BJ (cell line): ENCODE data around the gene ZNF592. TPM values are rescaled to one million over a fixed set of nuclear protein-coding genes. Genes with fewer than 3 reads are reported as not detected.

Experiments
- CTCF ChIA-PET: fragments of 350-600 bp; formaldehyde crosslinking; extraction: SDS; loops from one replicate; lab custom pipeline; 2021; ENCODE audit warnings: antibody characterized with exemption, inconsistent platforms; lab: Yijun Ruan, JAX
- POLR2A ChIA-PET: fragments of 300-600 bp; sonication (Branson Sonifier 250); formaldehyde crosslinking; extraction: SDS; loops from one replicate; lab custom pipeline; 2021; ENCODE audit warnings: antibody characterized with exemption; lab: Charles Lee
- DNase-seq: peaks from one replicate; pipeline ENCODE4 v3.0.0-alpha.2; 2011; ENCODE audit warnings: low read depth
- H3K27me3 ChIP-seq: 2 replicates; pipeline ENCODE4 v1.6.0; 2011; ENCODE audit warnings: low read length; ENCODE audit not compliant: control insufficient read depth, insufficient read depth
- H3K36me3 ChIP-seq: 2 replicates; pipeline ENCODE4 v1.5.1; 2011; ENCODE audit warnings: low read length; ENCODE audit not compliant: control insufficient read depth, insufficient read depth
- H3K4me3 ChIP-seq: 2 replicates; pipeline ENCODE4 v1.5.1; 2011; ENCODE audit warnings: low read depth, mild to moderate bottlenecking, control low read depth, low read length
- polyA plus RNA-seq: library from polyadenylated mRNA; depleted of rRNA; stranded (reverse); fragments of >200 nt; gene quantifications from 2 replicates; pipeline ENCODE4 v1.2.3, GENCODE V29; 2011
- TF ChIP-seq, protein P1 (sequence below): IDR thresholded peaks from 2 replicates; pipeline ENCODE4 v1.5.1; 2011; ENCODE audit warnings: low read depth, mild to moderate bottlenecking, control low read depth, inconsistent platforms, low read length, moderate library complexity; ENCODE audit not compliant: insufficient read depth

ZNF592 gene
- polyA plus RNA-seq, 1 experiment = 11.0 TPM

DNA sequence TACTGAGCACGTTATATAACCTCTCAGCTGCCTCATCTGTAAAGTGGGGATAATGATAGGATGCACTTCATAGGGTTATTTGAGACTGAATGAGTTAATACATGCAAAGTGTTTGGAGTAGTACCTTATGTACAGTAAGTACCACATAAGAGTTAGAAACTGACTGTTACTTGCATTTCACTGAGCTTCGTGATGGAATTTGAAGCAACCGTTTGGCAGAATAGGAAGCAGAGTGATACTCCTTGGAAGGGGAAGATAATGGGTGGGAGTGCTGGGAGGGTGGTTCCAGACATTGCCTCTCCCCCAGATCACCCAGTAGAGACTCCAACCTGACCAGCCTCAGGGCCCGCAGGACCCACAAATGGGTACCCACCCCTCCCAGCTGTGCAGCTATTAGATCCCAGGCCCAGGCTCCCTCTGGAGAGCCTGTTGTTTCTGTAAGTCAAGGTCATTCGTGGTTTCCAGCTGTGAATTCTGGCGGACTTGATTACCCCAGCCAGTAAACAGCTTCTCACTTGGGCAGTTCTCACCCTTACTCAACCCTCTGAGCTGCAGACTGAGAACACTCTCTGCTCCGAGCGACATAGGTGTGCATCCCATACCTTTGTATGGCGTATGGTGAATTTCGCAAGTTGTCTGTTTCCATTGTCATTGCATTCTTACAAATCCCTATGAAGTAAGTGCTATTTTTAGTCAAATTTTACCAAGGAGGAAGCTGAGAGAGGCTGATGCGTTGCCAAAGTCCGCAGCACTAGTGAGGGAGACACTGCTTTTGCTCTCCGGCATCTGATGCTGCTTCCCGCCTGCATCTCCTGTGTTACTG, 79.9 kb downstream of the ZNF592 start:
- no peak overlapping the region for H3K4me3 ChIP-seq
- TF ChIP-seq, protein P1, sequence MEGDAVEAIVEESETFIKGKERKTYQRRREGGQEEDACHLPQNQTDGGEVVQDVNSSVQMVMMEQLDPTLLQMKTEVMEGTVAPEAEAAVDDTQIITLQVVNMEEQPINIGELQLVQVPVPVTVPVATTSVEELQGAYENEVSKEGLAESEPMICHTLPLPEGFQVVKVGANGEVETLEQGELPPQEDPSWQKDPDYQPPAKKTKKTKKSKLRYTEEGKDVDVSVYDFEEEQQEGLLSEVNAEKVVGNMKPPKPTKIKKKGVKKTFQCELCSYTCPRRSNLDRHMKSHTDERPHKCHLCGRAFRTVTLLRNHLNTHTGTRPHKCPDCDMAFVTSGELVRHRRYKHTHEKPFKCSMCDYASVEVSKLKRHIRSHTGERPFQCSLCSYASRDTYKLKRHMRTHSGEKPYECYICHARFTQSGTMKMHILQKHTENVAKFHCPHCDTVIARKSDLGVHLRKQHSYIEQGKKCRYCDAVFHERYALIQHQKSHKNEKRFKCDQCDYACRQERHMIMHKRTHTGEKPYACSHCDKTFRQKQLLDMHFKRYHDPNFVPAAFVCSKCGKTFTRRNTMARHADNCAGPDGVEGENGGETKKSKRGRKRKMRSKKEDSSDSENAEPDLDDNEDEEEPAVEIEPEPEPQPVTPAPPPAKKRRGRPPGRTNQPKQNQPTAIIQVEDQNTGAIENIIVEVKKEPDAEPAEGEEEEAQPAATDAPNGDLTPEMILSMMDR = no peak
- H3K27me3 ChIP-seq = peaks cover 5% of the 10 kb centered on the region
- CTCF ChIA-PET = interaction anchor here (0.6 to 1.2 kb wide), 6 partner anchors 11 to 240 kb away, joined by 3 to 4 read pairs (median 3); partner anchors contain the start of gene ALPK3
- H3K36me3 ChIP-seq = no peaks in the 10 kb centered on the region
- DNase-seq = no peak
- POLR2A ChIA-PET = interaction anchor here (0.6 kb wide), 1 partner anchor 24 kb away, joined by 3 read pairs; no protein-coding TSS in a partner anchor

DNA sequence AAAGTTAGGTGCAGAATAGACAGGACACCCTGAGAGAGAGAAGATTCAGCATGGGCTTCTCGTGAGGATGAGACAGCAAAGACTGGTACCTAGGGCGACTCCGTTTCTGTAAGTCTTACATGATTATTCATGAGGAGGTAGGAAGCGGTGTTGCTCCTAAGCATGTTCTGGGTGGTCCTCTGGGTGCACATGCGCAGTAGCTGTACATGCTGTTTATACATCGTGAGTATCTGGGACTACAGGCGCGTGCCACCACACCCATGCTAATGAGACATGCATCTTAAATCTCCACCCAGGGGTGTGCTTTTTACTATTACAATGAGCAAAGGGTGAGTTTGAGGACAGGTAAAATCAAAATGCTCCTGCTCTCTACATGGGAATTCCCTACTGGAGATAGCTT, 81.0 kb downstream of the ZNF592 start:
- TF ChIP-seq, protein P1 = no peak
- H3K4me3 ChIP-seq = no peak overlapping the region
- H3K27me3 ChIP-seq = peaks cover 5% of the 10 kb centered on the region
- ChIA-PET POLR2A (no interaction called here), CTCF (interaction anchor here (0.6 to 1.2 kb wide), 3 partner anchors 13 to 99 kb away, joined by 3 to 4 read pairs (median 3); partner anchors contain the start of gene ALPK3)
- DNase-seq = no peak
- H3K36me3 ChIP-seq = no peaks in the 10 kb centered on the region

DNA sequence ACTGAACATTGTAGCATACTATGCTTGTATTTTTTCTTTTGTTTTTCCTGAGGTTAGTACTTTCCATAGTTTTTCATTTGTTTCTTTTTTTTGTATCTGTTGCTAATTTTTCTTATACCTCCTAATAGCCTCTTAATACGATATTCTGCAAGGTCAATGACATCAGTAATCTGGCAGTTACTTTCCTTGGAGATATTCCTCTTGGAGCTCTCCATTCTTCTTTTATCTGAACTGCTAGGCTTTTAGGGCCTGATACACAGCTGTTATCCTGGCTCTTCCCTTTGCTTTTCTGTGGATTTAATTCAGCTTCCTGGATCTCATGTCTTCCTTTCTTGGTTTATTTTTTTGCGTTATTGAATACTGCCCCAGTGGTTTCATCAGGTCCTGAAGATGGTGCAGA, 81.6 kb downstream of the ZNF592 start:
- Histone ChIP-seq H3K36me3 (no peaks in the 10 kb centered on the region), H3K27me3 (peaks cover 8% of the 10 kb centered on the region), H3K4me3 (no peak overlapping the region)
- DNase-seq = no peak
- CTCF ChIA-PET = no interaction called here
- TF ChIP-seq, protein P1 = no peak
- POLR2A ChIA-PET = no interaction called here

DNA sequence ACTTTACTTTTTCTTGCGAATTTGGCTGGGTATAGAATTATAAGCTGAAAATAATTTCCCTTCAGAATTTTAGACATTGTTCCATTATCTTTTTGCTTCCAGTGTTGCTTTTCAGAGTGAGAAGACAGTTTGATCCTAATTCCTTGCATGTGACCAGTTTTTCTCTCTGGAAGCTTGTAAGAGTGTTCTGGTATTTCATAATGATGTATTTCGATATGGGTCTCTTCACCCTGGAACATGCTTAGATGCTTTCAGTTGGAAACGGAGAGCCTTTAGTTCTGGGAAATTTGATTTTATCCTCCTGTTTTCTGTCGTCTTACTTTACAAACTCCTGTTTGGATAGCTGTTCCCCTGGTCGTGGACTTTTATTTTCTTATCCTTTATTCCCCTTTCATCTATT, 82.6 kb downstream of the ZNF592 start:
- Histone ChIP-seq H3K27me3 (peaks cover 6% of the 10 kb centered on the region), H3K4me3 (no peak overlapping the region), H3K36me3 (no peaks in the 10 kb centered on the region)
- ChIA-PET CTCF (interaction anchor here (1.1 to 2.0 kb wide), 3 partner anchors 9 to 115 kb away, joined by 3 to 5 read pairs (median 4); partner anchors contain the start of gene SEC11A), POLR2A (no interaction called here)
- TF ChIP-seq, protein P1 = no peak
- DNase-seq = no peak

DNA sequence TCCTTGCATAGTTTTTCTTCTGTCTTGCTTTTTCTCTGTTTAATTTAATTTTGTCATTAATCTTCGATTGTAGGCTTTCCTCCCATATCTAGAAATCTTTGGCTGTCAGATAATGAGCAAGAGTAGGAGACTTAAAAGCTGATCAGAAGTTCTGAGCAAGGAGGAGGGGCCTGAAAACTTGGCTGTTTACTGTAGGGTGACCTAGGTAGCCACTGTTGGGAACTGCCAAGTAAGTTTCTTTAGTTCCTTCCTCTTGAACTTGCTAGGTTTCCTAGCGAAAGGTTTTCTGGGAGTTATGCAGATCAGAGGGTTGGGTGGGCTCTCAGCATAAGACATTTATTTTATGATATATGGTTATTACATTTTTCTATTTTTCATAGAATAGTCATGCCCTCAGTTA, 83.2 kb downstream of the ZNF592 start:
- POLR2A ChIA-PET = no interaction called here
- no peaks in the 10 kb centered on the region for H3K36me3 ChIP-seq
- TF ChIP-seq, protein P1 = no peak
- DNase-seq = no peak
- H3K4me3 ChIP-seq = no peak overlapping the region
- CTCF ChIA-PET = interaction anchor here (1.1 to 2.0 kb wide), 3 partner anchors 10 to 115 kb away, joined by 3 to 5 read pairs (median 4); partner anchors contain the start of gene SEC11A
- H3K27me3 ChIP-seq = peaks cover 7% of the 10 kb centered on the region
